GM23248 (cell line): ENCODE data around the gene MAF.

ENCODE experiments used
- EZH2 ChIP-seq: fragments of 200-600 bp; sonication (generic); IDR thresholded peaks from 2 replicates; pipeline ENCODE4 v1.6.1; 2018; ENCODE audit warnings: antibody characterized with exemption, mild to moderate bottlenecking; ENCODE audit not compliant: insufficient read depth, poor library complexity, severe bottlenecking
- EZH2phosphoT487 ChIP-seq: fragments of 200-600 bp; sonication (generic); IDR thresholded peaks from 2 replicates; pipeline ENCODE4 v1.6.1; 2018; ENCODE audit warnings: antibody characterized with exemption, moderate library complexity, mild to moderate bottlenecking, low read depth; ENCODE audit not compliant: insufficient read depth

DNA sequence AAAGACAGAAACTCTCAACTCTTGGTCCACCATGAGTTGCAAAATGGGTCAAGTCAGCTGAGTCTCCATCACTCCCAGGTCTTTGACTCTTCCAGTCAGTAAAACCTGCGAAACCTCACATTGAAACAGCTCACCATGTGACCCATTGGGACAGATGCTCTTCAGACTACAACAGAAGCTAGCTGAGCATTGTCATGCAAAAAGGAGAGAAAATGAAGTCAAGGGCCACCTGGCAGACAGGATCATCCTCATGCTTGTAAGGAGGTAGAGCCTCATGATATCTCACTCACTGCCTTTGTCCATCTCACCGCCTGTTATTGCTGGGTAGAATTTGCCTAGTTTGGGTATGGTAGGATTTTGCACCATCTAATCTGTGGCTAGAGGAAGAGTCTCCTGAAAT lies 50.2 kb downstream of the MAF start:
- TF ChIP-seq EZH2, result no peak
- TF ChIP-seq EZH2phosphoT487, result no peak
